Liver (tissue), 3 donors: ENCODE results near the gene ZSWIM6.

Experiments
- ATF3 ChIP-seq: IDR thresholded peaks from 2 replicates; pipeline ENCODE4 v1.6.1; 2016; ENCODE audit warnings: antibody characterized with exemption
- FOXA1 ChIP-seq: IDR thresholded peaks from 2 replicates; pipeline ENCODE4 v1.6.1; 2016; ENCODE audit warnings: antibody characterized with exemption
- GABPA ChIP-seq, 2 donors: IDR thresholded peaks in 1 of 2; conservative IDR thresholded peaks in 1 of 2; 2 replicates each; pipeline ENCODE4 v1.6.1; 2016; ENCODE audit warnings: antibody characterized with exemption in 2 of 2, mild to moderate bottlenecking in 1 of 2, moderate library complexity in 1 of 2
- MAX ChIP-seq: IDR thresholded peaks from 2 replicates; pipeline ENCODE4 v1.6.1; 2016; ENCODE audit warnings: antibody characterized with exemption
- RAD21 ChIP-seq, 2 donors: IDR thresholded peaks; 2 replicates each; pipeline ENCODE4 v1.6.1; 2016; ENCODE audit warnings: antibody characterized with exemption in 2 of 2, mild to moderate bottlenecking in 2 of 2
- REST ChIP-seq: IDR thresholded peaks from 2 replicates; pipeline ENCODE4 v1.6.1; 2016; ENCODE audit warnings: antibody characterized with exemption, mild to moderate bottlenecking
- TAF1 ChIP-seq: conservative IDR thresholded peaks from 2 replicates; pipeline ENCODE4 v1.6.1; 2016; ENCODE audit warnings: antibody characterized with exemption, mild to moderate bottlenecking
- TF ChIP-seq, protein P1 (sequence below): fragments of 150-350 bp; IDR thresholded peaks from 2 replicates; pipeline ENCODE4 v1.5.1; 2017; ENCODE audit warnings: improper control_type of control experiment, low read depth, low read length; ENCODE audit not compliant: missing input control
- TF ChIP-seq, protein P2 (sequence below): IDR thresholded peaks from 2 replicates; pipeline ENCODE4 v1.6.1; 2016; ENCODE audit warnings: antibody characterized with exemption
- donor health status: healthy.
- donor health status: healthy.

DNA sequence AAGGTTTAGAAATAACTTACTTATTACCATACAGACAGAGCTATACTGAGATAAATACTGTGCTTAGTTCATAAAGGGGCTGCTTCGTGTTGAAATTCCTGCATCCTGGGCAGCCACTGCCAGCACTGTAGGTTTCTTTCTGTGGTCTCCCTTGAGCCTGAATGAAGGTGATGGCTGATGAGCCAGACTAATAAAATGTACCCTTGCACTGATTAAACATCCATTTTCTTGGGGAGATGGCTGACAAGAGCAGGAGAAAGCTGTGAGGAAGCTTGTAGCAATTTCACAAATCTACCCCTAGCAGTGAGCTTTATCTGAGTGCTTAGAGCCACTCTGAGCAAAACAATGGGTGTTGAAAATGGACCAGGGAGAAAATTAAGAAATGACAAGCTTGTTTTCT lies 23.3 kb upstream of the ZSWIM6 start:
- TF ChIP-seq RAD21 (IDR thresholded peaks at IDR 0.05) (no peak), GABPA (IDR thresholded peaks at IDR 0.05 in 1 of 2, conservative IDR thresholded peaks at IDR 0.05 in 1 of 2) (no peak), REST (no peak), MAX (no peak), ATF3 (no peak), FOXA1 (no peak), TAF1 (no peak)
- TF ChIP-seq, protein P1, sequence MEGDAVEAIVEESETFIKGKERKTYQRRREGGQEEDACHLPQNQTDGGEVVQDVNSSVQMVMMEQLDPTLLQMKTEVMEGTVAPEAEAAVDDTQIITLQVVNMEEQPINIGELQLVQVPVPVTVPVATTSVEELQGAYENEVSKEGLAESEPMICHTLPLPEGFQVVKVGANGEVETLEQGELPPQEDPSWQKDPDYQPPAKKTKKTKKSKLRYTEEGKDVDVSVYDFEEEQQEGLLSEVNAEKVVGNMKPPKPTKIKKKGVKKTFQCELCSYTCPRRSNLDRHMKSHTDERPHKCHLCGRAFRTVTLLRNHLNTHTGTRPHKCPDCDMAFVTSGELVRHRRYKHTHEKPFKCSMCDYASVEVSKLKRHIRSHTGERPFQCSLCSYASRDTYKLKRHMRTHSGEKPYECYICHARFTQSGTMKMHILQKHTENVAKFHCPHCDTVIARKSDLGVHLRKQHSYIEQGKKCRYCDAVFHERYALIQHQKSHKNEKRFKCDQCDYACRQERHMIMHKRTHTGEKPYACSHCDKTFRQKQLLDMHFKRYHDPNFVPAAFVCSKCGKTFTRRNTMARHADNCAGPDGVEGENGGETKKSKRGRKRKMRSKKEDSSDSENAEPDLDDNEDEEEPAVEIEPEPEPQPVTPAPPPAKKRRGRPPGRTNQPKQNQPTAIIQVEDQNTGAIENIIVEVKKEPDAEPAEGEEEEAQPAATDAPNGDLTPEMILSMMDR = no peak
- TF ChIP-seq, protein P2, sequence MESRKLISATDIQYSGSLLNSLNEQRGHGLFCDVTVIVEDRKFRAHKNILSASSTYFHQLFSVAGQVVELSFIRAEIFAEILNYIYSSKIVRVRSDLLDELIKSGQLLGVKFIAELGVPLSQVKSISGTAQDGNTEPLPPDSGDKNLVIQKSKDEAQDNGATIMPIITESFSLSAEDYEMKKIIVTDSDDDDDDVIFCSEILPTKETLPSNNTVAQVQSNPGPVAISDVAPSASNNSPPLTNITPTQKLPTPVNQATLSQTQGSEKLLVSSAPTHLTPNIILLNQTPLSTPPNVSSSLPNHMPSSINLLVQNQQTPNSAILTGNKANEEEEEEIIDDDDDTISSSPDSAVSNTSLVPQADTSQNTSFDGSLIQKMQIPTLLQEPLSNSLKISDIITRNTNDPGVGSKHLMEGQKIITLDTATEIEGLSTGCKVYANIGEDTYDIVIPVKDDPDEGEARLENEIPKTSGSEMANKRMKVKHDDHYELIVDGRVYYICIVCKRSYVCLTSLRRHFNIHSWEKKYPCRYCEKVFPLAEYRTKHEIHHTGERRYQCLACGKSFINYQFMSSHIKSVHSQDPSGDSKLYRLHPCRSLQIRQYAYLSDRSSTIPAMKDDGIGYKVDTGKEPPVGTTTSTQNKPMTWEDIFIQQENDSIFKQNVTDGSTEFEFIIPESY = no peak
